NCI-H524 treated with DMSO at 0.1 percent for 48 hours (cell line): ENCODE data around the gene GNAT3.
A peak's percentile ranks its signal among the peaks of the same experiment; 100 is the strongest.

ENCODE experiments used
- DNase-seq: peaks from one replicate; lab custom pipeline; 2025; lab: John Stamatoyannopoulos, UW

Gene GNAT3

DNA sequence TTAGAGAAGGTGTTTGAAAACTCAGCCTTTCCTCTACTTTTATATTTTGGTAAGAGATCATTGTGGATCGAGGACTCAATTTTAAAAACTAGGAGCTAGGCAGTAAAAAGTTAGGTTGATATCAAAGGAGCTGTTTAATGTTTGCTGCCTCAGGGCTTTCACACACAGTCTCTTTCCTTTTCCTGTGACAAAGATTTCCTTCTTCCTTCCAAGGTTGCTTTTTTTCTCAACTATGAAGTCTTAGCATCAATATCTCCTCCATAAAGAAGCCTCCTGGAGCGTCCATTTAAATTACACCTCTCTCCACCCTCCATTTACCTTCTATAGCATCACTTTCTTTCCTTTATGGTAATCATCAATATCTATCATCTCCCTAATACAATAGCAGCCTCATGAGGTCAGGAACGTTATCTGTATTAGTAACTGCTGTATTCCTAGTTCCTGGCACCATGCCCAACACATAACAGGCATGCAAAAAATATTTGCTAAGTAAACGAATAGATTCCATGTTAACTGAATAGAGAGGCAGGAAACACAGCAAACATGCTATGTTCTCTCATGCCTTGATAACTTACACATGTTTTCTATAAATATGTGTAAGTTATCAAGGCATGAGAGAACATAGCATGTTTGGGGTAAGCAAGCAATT lies 48.5 kb downstream of the GNAT3 start:
- DNase-seq: no peak

DNA sequence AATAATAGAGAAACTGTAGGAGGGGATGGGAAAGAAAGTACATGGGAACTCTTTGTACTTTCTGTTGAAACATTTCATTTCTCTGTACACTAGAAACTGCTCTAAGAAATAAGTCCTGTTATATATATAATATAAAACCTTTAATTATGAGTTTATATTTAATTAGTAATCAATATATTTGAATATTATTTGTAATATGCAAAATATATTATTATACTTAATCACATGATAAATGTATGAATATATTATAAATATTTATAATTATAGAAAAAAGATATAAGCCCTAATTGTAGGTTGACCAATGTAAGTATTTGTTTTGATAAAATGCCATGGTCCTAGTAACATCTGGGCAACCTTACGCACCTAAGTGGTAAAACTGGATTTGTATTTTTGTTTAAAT lies 51.0 kb downstream of the GNAT3 start:
- DNase-seq: no peak

- DNase-seq: no peak
These were observed 51.9 kb downstream of the GNAT3 start for GRCh38 chr7:80459776-80460510.

- DNase-seq: no peak
These were observed 52.8 kb downstream of the GNAT3 start for GRCh38 chr7:80458822-80459725.

- peak; percentile 7 for DNase-seq
These were observed 58.0 kb downstream of the GNAT3 start for GRCh38 chr7:80453699-80454340.

DNA sequence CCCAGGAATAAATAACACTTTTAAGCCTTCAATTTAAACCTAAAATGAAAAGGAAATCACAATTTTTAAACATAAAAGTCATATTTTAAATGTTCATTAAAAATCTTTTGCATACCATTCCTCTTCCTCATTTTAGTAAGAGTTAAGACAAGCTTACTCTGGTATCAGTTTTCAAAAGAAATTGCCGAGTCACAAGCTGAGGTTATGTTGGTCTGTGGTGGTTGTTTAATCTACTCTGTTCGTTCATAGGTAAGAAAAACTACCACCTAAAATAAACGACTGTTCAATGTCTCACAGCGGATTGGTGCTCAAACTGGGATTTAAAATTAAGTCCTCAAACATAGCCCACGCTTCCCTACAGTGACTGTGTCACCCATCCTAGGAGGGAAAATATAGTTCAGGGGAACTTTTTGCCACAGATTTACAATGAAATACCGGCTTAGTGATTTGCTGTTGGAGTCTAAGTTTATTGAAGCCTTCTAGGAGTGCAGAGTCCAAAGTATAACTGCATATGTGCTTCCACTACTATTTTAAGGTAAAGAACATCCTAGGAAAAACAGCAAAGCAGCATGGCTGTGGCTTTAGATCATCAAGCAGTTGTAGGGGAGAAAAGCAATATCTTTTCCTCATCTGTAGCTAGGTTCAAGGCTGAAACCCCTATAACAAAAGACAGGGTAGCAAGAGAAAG lies 61.1 kb downstream of the GNAT3 start:
- DNase-seq: no peak

DNA sequence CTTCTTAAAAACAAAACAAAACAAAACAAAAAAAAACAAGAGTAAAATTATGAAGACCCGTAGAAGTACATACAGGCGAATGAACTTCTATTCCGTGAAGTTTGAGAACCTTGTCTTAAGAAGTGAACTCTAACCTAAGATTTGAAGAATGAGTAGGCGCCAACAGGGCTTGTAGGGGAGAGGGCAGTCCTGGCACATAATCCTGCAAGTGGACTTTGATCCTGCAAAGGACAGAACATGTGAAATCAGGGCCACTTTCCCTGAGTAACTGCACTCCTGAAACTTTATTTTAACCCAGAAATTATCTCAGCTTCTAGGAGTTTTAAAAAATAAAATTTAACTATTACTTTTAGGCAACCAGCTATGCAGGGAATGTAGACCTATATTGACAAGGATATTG lies 62.0 kb downstream of the GNAT3 start:
- DNase-seq: no peak

DNA sequence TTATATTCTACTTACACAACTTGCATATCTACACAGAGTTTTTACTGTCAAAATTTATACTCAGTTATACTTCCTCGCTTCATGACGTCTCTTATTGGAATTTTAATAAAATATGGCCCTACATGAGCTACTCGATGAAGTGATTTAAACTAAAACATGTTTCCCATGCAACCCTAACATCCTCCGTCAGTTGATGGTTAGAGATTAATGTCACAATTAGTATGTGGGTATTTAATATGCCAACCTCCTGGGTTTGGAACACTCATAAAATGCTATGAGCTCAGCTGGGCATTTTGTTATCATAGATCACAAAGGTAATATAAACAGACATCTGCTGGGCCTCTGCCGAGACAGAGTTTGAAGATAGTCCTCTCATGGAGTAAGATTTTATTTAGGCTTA lies 66.5 kb downstream of the GNAT3 start:
- DNase-seq: no peak

- DNase-seq: no peak
These were observed 67.1 kb downstream of the GNAT3 start for GRCh38 chr7:80444811-80445210.

GRCh38 chr7:80443325-80443724 lies 68.5 kb downstream of the GNAT3 start:
- DNase-seq: no peak

DNA sequence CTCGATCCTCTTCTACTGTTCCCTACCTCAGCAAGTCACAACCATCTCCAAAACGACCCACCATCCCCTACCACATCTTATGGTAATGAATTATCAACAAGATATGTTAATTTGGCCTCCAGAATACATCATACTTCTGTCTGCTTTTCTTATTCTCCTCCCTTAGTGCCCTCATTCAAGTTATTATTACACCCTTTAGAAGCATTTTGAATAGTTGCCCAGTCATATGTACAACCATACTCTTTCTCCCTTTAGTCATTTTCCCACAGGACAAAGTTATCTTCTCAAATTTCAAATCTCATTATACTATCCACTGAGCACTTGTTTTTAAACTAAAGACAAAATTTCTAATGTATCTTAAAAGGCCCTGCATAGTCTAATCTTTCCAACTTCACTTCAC lies 71.0 kb downstream of the GNAT3 start:
- DNase-seq: no peak

DNA sequence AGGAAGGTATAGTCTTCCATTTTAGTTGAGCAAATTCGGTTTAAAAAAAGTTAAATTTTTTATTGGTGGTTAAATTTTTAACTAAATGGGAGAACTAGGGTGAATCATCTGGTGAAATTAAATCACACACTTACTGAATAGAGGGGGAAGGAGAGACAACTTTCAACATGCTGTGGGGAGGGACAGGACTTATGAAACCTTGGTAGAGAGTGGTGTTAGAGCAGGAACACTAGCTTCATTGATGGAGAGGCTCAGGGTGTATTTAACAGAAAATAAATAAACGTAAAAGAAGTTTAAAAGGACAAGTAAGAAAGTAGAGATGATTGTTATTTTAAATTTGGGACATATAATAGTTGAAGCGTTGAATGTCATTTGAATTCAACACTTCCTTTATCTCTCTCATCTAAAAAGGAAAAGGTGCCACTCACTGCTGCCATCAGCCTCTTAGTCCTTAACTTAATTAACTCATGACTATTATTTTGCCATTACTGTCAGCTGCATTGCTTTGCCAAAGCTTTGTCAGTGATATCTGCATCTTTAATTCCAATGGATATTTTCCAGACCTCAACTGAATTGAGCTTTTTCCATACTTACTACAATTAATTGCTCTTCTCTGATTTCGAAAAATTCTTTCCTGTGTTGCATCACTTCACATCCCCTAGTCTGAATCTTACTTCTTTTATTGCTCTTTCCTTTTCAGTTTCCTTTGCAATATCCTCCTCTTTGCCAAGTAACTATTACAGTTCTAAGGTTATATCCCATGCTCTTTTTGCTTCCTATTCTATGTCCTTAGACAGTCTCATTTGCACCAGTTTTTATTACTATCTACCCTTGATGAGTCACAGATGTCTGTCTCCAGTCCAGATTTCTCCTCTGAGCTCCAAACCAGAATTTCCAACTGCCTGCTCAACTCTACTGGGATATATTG lies 71.7 kb downstream of the GNAT3 start:
- DNase-seq: no peak

DNA sequence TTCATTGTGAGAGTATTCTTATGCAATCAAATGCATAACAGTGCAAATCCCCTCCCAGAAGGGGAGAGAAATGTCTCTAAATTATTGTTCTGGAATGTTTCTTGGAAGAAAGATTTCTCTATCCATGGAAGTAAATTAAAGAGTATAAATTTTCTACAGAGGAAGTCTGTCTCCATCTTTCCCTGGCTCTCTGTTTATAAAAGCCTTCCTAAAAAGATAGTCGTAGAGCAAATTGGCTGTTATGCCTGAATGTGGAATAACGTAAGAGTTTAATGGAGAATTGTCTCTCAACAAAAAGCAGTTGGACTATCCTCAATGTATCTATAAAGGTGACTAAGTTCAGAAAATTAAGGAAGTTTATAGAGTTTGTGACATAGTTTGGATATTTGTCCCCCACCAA lies 76.3 kb downstream of the GNAT3 start:
- DNase-seq: no peak

- DNase-seq: no peak
These were observed 77.8 kb downstream of the GNAT3 start for GRCh38 chr7:80434047-80434446.

DNA sequence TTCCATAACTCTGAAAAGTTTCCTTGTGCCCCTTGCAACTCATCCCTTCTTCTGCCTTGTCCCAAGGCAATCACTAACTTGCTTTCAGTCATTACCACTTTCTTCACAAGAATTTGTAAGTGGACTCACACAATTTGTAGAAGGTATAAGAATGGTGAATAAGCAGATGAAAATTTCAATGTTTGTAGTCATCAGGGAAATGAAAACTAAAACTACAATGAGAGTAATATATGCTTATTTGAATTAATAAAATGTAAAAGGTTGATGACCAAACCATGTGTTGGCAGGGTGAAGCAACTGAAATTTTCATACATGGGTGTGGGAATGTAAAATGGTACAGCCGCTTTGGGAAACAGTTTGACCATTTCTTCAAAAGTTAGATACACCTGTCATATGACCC lies 79.7 kb downstream of the GNAT3 start:
- no peak for DNase-seq

DNA sequence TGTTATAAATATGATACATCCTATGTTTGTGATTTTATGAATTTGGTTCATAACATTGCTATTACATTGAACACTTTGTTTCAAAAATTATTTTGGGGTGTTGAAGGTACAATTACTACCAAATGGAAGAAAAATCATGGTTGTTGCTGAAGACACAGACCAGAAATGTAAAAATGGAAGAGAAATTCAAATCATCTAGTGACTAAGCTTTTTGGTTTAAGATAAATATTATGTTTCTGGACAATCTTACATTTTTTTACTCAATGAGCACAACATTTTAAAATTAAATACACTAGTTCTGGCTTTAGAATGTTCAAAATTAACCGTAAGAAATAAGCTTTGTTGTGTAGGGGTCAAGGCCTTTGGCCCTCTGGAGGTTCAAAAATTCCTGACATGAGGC lies 82.7 kb downstream of the GNAT3 start:
- DNase-seq: no peak

GRCh38 chr7:80428161-80429054 lies 83.5 kb downstream of the GNAT3 start:
- DNase-seq: no peak

GRCh38 chr7:80427218-80427617 lies 84.6 kb downstream of the GNAT3 start:
- DNase-seq: no peak

GRCh38 chr7:80420876-80421275 lies 91.0 kb downstream of the GNAT3 start:
- no peak for DNase-seq
